PC-9 (cell line): ENCODE measurements around the gene RYR2.

ENCODE experiments used
- EZH2 ChIP-seq: fragments of 200-600 bp; sonication (generic); IDR thresholded peaks from 2 replicates; pipeline ENCODE4 v1.8.0; 2017; ENCODE audit warnings: antibody characterized with exemption, low read depth
- TF ChIP-seq, protein P1 (sequence below): fragments of 200-600 bp; sonication (generic); conservative IDR thresholded peaks from 2 replicates; pipeline ENCODE4 v1.6.1; 2017; ENCODE audit warnings: mixed run types, antibody characterized with exemption, mild to moderate bottlenecking, moderate library complexity

DNA sequence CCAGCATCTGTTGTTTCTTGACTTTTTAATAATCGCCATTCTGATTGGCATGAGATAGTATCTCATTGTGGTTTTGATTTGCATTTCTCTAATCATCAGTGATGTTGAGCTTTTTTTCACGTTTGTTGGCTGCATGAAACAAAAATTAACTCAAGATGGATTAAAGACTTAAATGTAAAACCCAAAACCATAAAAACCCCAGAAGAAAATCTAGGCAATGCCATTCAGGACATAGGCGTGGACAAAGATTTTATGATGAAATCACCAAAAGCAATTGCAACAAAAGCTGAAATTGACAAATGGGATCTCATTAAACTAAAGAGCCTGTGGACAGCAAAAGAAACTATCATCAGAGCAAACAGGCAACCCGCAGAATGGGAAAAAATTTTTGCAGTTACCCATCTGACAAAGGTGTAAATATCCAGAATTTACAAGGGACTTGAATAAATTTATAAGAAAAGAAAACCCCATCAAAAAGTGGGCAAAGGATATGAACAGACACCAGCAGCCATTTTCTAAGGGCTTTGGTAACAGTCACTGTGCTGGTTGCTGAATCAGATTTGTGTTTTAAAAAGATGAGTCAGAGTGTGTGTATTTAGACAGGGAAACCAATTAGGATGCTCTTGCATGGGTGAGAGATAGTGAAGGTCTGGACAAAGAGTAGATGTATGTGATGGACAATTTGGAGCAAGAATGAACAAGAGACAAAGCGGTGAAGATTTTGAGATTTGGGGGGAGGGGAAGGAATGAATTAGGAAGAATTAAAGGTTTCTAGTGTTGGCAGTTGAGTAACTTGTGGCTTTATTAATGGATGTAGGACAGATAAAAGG is 110.7 kb downstream of the RYR2 start:
- TF ChIP-seq, protein P1, sequence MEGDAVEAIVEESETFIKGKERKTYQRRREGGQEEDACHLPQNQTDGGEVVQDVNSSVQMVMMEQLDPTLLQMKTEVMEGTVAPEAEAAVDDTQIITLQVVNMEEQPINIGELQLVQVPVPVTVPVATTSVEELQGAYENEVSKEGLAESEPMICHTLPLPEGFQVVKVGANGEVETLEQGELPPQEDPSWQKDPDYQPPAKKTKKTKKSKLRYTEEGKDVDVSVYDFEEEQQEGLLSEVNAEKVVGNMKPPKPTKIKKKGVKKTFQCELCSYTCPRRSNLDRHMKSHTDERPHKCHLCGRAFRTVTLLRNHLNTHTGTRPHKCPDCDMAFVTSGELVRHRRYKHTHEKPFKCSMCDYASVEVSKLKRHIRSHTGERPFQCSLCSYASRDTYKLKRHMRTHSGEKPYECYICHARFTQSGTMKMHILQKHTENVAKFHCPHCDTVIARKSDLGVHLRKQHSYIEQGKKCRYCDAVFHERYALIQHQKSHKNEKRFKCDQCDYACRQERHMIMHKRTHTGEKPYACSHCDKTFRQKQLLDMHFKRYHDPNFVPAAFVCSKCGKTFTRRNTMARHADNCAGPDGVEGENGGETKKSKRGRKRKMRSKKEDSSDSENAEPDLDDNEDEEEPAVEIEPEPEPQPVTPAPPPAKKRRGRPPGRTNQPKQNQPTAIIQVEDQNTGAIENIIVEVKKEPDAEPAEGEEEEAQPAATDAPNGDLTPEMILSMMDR: no peak
- no peak for TF ChIP-seq EZH2
